Uterus (tissue), 2 donors: ENCODE data around the gene GPATCH2.
"Not testable (repeated sequence)": the region's sequence is repeated elsewhere in the genome, so short reads cannot be mapped to it uniquely, and the experiment has no call there.

Source experiments
- CTCF ChIP-seq, 4 experiments: fragments of 200-600 bp in 2 of 4; fragments of 450-650 bp in 2 of 4; sonication (generic) in 2 of 4; IDR thresholded peaks; one replicate each; pipeline ENCODE4 v1.5.1; 2016 to 2019; ENCODE audit warnings: antibody characterized with exemption in 4 of 4, mild to moderate bottlenecking in 2 of 4, moderate library complexity in 1 of 4
- POLR2A ChIP-seq, 2 donors: fragments of 450-650 bp; IDR thresholded peaks; one replicate each; pipeline ENCODE4 v1.6.1; 2016; ENCODE audit warnings: antibody characterized with exemption in 2 of 2, mild to moderate bottlenecking in 1 of 2, moderate library complexity in 1 of 2

GRCh38 chr1:217381773-217382172 lies 249.1 kb downstream of the GPATCH2 start:
- not testable (repeated sequence) for TF ChIP-seq CTCF, POLR2A (IDR thresholded peaks at IDR 0.05)
